RKO (cell line): ENCODE measurements around the gene CNTNAP2.

ENCODE experiments used
- DNase-seq: peaks from one replicate; pipeline ENCODE4 v3.0.0-alpha.2; 2016; ENCODE audit warnings: low spot score

CNTNAP2 gene

DNA sequence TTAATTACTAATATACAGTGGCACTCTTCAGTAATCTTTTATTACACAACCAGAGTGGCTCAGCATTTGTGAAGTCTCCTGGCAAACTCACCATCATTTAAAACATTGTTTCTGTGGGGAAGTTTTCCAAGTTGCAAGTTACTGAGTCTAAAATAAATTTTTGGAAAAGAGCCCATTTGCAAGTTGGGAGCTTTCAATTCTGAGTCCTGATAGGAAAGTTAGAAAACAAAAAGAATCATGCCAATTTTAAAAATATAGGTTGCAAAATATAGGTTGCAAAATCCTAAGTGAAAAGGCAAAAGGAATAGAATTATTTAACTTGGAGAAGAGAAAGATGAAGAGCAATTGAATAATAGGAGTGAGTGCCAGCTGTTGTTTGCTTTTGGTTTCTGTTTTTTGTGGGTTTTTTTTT, 2095.1 kb downstream of the CNTNAP2 start:
- no peak for DNase-seq

DNA sequence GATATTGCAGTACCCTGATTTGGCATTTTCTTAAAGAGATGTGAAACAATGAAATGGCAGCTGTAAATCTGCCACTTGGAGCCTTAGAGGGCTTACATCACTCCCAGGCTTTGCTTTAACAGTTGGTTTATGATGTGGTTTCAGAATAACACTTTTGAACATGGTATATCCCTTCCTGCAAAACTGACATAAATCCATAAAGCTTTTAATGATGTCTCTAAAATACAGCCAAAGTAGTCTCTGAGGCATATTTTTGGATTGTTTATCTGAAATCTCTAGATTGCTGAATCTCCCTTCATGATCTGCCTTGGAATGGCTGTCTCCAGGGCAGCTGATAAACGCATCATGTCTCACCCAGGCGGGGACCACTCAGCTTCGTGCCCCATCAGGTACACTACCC, 2096.1 kb downstream of the CNTNAP2 start:
- no peak for DNase-seq

DNA sequence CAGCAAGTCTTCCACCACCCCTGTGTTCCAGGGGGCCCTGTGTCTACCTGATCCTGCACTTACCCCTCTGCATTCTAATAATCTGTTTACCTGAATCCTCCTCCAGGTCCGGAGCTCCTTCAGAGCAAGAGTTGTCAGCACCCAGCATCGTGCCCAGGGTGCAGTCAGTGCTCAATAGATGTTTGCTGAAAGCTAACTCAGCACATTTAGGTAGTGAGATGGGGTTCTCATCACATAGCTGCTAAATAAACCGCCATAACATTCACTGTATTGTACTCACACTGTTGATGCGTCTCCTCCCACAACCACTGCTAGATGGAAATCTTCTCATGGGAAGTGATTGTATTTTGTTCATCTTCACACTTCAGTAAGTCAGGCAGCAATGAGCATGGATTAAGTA, 2097.5 kb downstream of the CNTNAP2 start:
- DNase-seq, result no peak

DNA sequence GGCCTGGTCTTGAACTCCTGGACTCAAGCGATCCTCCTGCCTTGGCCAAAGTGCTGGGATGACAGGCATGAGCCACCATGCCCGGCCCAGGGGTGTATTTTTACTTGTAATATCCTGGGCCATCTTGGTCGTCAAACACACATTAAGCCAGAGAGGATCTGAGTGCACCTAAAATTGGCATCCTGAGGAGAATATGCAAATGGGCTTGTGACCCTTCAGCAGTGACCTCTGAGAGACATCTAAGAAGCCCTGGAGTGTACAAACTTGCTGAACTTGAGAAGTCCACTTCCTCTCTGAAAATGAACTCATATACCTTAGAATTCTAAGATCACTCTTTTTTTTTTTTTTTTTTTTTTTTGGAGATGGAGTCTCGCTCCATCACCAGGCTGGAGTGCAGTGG, 2102.0 kb downstream of the CNTNAP2 start:
- DNase-seq, result no peak

DNA sequence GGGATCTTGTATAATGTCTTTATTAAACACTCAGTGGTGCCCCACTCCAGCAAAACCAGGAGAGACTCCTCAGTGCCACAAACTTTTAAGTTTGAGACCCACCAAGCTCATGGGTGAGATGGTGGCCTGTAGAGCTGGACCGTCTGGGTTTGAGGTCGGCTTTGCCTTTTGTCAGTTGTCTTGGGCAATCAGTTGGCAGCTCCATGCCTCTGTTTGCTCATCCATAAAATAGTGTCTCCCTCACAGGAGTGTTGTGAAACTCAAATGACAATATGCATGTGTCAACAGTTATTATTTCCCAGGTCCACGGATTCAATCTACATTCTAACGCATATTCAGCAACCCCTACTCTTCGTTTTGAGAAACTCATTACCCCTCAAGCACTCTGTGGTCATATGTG, 2106.1 kb downstream of the CNTNAP2 start:
- no peak for DNase-seq

DNA sequence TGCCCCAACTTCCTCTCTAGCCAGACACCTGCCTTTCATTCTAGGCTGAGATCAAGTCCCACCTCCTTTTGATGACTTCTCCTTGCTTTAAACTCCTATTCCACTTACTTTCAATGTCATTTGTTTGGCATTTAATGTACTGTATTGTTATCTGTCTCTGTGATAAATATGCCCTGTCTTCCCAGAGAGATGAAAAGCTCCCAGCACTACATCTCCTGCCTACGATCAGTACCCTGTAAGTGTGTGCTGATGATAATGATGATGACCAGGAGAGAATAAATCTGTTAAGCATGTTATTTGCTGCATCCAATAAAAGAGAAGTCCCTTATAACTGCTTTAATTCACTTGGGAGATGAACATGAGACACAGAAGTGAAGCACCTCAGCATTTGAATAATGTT, 2106.6 kb downstream of the CNTNAP2 start:
- DNase-seq, result no peak

DNA sequence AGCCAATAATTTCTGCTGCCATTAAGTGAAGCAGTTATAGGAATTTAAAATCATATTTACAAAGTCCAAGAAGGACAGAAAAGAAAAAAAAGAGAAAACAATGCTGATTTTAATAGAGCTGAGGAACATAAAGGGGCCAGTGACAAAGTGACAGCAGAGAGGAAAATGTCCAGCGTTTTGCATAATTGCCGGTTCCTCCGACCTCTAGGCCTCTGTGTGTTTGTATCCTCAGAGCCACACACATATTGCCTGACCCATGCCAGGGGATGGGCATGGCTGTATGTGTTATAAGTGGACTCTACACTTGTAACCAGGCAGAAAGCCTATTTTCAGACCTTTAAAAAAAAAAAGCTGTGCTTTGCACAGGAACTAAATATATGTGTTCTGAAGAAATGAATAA, 2107.1 kb downstream of the CNTNAP2 start:
- DNase-seq, result no peak

DNA sequence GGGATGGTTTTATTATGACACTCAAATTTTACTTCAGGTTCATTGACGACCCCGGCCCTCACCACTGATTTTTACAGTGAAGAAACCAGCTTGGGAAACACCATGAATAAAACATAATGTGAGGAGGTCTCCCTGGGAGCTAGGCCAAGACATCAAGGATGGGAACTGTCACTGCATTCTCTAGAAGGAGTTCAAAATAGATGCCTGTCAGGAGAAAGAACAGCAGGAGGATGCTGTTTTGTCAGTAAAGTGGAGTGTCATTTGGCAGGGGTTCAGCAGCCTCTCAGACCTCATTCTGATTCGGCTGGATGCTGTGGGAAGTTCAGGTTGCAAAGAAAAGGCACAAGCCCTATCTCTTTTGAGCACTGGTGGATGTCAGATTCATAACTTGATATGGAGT, 2113.7 kb downstream of the CNTNAP2 start:
- DNase-seq, result no peak

DNA sequence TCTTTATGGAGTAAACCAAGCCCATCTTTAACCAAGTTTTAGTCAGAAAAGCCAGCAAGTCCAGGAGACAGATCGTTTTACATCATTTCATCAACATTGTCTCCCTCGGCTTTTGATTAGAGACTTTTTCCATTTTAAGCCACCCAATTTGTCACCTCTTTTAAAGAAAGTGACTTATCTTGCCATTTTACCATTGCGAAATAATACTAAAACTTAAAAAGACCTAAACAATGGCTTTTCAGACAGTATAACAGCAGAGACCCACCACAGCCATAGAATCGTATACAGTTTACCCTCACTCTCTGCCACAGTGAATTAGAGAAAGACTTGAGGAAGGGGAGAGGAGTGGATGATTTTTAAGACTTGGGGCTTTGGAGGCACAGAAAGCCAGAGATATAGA, 2114.3 kb downstream of the CNTNAP2 start:
- DNase-seq, result no peak

DNA sequence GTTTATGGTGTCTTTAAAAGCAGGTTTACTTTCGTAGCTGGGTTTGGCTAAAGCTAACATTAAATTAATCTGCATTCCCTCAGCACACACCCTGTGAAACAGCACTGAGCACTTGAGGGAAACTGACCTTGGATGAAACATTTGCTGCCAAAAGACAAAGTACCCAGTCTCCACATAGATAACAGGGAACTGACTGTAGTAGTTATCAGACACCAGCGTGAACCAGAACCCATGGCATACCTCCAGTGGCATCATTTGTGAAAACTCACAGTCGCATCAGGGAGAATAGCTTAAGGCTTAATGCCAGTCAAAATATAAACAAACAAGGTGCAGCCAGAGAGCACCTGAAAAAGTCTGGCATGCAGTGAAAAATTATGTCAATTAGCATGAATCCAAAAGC, 2116.2 kb downstream of the CNTNAP2 start:
- no peak for DNase-seq

DNA sequence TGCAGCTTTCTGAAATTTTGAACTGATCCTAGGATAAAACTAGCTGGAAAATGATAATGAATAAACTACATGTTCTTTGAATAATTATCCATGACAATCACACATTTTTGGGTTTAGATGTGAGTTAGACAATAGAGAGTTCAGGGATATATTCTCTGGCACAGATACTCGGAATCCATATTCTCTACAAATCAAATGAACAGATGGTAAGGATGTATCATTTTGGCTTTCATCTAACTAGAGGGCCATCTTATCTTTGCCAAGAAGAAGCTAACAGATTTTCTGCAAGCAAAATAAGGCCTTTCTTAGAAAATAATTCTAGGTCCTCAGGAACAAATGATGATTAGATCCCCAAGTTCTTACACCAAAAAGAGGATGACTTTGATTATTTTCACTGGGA, 2118.1 kb downstream of the CNTNAP2 start:
- no peak for DNase-seq

DNA sequence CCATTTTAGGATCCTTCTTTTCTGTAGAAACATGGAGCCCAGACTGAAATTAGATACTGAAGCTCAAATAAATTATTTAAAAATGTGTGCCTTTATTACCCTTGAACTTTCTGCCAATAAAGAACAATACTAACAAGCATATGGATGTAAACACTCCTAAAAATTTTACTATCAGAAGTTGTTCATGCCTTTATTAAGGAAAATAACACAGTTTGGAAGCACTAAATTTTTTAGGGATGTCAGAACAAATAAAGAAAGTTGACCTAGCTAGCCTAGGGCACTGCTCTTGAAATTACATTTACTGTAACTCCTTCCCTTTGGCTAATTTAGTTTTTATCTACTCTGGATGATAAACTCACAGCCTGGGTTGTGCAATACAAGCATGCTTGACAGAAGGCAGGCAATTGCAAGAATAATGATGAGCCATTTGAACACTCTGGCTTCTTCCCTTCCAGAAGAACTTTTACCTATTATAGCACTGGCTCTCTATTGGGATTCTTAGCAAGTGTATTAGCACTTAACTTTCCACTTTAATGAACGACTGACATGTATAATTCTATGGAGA, 2122.2 kb downstream of the CNTNAP2 start:
- no peak for DNase-seq

DNA sequence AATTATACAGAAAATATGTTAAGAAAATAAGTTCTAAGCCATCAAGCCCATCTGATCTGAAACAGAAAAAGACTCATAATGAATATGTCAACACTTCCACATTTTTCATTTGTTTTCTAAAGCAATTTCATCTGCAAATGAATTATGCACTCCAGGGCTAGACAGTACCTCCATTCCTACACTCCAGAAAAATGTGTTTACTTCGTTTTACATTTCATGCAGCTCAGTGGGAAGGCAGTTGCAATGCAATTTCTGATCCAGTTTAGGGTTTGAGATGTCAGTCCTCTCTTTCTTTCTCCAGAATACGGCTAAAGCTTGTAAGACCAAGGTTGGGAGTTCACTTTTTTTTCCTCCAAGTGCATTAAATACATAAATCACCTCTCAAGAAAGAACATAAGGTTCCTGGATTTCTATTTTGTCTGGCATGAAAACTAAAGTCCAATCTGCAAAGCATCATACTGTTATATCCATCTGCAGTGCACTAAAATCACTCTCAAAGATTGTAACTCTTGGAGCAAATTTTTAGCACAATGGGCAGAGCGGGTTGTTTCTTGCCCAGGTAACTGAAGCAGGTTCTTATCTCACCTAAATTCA, 2125.2 kb downstream of the CNTNAP2 start:
- DNase-seq, result no peak

DNA sequence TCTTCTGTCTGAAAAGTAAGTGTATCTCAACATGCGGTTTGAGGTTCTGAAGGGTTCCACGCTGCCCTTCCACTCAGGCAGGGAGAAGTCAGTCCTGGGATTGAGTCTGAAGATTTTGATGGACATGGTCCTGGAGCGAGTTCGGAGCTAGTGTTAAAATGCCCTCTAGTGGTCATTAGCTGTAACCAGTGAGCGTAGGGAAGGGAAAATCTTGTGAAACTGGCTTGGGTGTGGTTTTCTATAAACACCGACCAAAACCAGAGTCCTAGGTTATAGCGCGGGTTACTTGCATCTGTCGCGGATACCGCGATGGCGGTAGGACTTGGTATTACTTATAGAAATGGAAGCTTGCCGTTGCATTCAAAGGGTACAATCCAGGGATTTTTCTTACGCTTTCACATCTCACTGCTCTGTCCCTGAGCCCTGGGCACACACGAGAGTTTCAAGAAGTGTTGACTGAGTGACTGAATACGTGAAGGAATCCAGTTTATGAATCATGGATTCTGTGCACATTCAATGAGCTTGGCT, 2125.8 kb downstream of the CNTNAP2 start:
- peak; percentile 83 for DNase-seq

DNA sequence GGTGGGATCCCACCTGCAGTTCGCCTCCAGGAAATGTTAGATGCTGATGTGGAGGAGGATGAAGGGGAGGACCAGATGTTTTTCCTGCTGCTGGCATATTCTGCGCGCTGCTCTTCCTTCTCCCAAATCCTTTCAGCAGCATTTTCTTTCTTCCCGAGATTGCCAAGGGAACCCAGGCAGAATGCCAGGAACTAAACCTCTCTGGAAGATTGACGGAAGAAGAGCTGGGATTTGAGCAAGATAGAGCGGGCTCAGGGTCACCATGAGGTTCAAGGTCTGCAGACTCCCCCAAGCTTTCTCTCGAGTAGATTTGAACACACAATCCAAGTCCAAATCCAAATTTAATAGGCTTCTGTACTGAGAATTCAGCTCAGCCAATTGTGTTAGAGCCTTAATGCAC, 2128.8 kb downstream of the CNTNAP2 start:
- DNase-seq, result no peak

DNA sequence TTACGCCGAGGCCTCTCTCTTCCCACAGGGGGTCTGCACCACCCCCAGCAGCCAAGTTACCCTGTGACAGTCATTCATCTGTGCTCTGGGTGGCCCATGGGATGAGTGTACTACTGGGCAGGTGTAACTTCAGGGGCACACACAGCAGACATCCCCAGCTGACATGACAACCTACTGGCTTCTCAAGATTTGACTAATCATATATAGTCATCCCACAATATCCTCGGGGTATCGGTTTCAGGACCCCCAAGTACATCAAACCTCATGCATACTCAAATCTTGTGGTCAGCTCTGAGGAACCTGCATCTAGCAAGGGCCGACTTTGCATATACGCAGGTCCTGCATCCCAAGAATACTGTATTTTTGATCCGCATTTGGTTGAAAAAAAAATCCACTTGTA, 2137.0 kb downstream of the CNTNAP2 start:
- no peak for DNase-seq

DNA sequence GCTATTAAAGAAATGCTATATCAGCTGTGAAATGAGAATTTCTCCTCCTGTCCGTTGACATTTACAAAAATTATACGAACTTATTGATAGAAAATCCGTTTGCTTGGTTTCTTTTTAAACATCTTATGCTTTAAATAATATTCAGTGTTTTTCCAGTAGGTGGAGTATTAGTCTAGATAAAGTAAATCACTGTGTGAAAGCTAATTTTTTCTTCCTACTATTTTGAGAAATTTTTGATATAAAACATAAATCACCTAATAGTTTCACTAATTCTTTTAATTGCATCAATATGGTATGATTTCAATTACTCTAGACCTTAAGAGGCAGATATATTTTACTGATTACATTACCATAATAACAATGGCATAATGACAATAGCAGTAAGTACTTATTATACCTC, 2138.7 kb downstream of the CNTNAP2 start:
- peak; percentile 32 for DNase-seq

DNA sequence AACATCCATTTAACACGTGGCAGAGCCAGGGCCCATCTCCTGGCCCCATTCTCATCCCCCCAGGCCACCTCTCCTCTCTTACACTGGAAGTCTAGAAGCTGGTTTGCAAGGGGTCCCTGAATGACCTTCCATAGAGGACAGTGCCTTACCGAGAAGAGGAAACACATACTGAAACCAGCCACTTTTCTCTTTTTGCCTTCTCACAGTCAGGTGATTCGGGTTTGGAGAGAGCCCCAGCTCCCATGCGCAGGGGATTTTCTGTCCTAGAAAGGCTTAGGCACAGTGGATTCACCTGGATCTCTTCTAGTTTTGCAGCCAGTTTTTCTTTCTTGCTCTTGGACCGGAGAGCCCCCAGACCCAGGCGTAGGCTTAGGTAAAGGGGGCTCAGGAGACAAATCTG, 2139.8 kb downstream of the CNTNAP2 start:
- DNase-seq, result no peak

DNA sequence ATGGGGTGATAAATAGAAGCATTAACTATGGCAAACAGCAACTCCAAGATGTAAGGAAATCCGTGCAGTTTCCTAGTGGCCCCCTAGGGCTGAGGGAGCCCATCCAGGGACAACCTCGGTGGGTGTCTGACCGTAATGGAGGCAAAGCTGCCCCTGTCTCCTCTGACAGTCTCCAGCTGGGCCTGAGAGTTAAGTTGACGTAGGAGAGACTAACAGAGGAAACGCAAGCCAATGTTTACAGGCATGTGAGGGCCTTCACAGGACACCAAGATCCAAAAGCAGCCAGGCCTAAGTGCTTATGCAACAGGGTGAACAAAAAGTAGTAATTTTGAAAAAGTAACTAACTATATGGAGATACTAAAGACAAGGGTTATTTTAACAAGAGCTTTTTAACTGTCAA, 2144.0 kb downstream of the CNTNAP2 start:
- no peak for DNase-seq

DNA sequence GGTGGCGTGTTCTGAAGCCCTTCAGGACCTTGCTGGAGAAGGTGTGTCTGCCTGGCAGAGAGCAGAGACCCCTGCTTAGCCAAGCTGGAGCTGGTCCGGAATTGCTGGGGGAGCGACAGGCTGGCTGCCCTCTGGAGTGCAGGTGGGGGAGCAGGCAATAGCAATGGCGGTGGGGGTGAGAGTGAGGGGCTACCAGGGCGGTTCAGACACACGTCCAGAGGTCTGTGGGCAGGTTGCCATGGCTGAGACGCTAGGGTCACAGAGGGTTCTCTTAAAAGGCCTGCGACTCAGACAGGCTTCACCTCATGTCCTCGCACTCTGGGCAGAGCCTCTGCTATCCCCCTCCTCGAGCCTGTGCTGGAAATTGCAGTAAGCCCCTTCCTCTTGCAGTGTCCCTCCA, 2144.9 kb downstream of the CNTNAP2 start:
- no peak for DNase-seq

DNA sequence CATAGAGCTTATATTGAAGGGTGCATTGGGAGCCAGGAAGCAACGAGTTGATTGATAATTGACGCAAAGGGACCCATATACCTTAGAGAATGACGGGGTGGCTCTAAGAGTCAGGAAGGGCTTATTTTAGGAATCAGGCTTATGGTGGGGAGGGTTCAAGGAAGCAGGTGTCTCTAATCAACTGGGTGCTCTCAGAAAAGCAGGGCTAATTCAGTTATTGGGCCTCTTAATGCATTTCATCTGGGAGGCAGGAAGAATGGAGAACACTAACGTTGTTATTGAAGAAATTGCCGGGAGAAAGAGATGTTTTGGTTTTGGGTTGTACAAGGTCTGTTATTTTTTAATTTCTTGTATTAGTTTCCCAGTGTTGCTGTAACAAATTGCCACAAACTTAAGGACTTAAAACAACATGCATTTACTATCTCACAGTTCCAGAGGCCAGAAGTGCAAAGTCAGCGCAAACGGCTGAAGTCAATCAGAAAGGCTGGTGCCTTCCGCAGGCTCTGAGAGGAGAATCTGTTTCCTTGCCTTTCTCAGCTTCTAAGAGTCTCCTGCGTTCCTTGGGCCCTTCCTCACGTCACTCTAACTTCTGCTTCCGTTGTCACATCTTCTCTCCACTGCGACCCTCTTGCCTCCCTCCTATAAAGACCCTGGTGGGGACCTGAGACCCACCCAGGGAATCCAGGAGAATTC, 2145.5 kb downstream of the CNTNAP2 start:
- no peak for DNase-seq

DNA sequence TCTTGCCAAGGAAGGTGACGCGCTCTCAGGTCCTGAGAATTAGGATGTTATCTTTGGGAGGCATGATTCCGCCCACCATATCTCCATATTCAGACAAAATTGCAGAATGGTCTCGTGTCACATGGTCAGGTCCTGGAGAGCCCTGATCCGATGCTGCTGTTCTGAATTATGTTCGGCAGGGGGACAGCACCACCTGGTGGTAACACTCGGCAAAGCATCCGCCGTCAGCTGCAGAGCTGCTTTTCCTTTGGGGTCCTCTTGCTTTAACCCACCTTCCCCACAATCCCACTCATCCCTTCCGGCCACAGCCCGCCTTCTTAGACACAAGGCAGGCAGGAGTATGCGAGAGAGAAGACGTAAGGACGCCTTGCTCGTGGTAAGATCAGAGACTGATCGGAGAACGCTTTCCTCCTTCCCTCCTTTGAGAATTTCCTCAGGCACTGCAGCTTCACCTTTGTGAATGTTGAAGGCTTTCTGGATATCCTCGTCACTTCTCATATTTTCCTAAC, 2146.2 kb downstream of the CNTNAP2 start:
- peak; percentile 59 for DNase-seq

DNA sequence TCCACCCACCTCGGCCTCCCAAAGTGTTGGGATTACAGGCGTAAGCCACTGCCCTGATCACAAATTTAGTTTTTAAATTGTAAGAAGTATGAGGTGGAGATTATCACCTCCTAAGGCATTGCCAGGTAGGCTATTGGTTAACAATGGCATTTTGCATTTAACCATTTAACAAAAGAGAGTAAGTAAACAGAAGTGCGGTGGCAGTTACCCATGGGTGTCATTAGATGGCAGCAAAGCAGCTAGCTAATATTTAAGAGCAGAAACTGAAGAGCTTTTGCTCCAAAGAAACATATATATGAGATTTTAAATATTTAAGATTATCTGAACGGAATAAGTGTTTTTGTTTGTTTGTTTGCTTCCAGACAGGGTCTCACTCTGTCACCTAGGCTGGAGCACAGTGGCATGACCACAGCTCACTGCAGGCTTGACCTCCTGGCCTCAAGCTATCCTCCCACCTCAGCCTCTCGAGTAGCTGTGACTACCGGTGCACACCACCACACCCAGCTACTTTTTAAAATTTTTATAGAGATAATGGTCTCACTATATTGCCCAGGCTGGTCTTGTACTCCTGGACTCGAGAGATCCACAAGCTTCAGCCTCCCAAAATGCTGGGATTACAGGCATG, 2148.4 kb downstream of the CNTNAP2 start:
- DNase-seq, result peak; percentile 70
